HG02938 (cell line): ENCODE measurements around the gene RRAD.
"Not testable (repeated sequence)": the region's sequence is repeated elsewhere in the genome, so short reads cannot be mapped to it uniquely, and the experiment has no call there.

Experiments used
- ATAC-seq: cut with Tn5 transposase; IDR thresholded peaks from one replicate; pipeline ENCODE4 v1.9.1; 2021; ENCODE audit warnings: mild to moderate bottlenecking, moderate library complexity; ENCODE audit not compliant: unreplicated experiment

RRAD gene

GRCh38 chr16:66934839-66935313, 9.5 kb upstream of the RRAD start:
- ATAC-seq, result not testable (repeated sequence)

DNA sequence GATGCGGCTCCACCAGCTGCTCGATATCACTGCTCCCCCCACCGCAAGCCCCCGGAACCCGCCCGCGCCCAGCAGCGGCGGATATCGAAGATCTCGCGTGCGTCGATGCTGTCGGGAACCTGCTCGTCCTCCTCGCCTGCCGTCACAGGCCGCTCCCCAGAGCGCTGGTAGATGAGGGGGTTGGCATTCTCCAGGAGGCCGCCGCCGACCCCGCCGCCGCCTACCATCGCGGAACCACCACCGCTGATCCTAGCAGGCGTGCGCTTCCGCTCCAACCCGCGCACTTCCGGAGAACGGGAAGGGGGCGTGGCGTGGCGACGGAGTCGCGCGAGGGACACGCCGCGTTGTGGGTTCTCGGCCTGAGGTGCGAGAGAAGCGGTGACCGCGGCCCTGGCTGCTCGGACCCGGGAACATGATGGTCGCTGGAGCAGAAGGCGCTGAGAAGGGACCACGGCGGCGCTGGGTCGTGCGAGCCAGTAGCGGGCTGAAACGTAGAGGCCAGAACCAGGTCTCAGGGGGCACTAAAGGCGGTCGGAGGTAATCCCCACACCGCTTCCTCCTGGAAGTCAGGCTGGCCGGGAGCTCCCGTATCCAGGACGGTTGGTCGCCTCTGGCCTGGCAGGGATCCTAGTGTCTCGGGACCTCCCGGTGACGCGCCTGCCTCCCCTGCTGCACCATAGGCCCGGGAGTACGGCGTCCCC, 9.0 kb upstream of the RRAD start, which contains the start of gene CIAO2B:
CIAO2B (minus strand) TSS at position 265 of the 701 bp plus-strand sequence; CDS start at position 227, 38 bp downstream.
- peak; percentile 71 for ATAC-seq

- peak; percentile 6 for ATAC-seq
Observed at GRCh38 chr16:66933776-66934137, 8.4 kb upstream of the RRAD start.

- no peak for ATAC-seq
Observed at GRCh38 chr16:66932076-66932475, 6.7 kb upstream of the RRAD start.

DNA sequence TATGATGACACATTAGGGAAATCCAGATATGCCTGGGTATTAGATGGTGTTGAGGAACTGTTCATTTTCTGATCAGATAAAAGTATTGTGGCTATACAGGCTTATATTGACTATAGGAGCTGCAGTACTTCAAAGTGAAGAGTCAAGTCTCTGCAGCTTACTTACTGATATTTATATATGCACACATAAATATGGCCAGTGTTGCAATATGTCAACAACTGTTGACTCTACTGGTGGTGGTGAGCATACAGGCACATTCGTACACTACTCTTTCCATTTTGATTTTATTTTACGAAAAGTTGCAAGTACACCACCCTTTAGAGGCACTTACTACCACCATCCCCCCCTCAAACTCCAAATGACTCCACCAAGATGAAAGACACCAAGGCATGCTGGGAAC, 6.3 kb upstream of the RRAD start:
- ATAC-seq, result no peak

- ATAC-seq, result no peak
Observed at GRCh38 chr16:66930189-66930588, 4.9 kb upstream of the RRAD start.

DNA sequence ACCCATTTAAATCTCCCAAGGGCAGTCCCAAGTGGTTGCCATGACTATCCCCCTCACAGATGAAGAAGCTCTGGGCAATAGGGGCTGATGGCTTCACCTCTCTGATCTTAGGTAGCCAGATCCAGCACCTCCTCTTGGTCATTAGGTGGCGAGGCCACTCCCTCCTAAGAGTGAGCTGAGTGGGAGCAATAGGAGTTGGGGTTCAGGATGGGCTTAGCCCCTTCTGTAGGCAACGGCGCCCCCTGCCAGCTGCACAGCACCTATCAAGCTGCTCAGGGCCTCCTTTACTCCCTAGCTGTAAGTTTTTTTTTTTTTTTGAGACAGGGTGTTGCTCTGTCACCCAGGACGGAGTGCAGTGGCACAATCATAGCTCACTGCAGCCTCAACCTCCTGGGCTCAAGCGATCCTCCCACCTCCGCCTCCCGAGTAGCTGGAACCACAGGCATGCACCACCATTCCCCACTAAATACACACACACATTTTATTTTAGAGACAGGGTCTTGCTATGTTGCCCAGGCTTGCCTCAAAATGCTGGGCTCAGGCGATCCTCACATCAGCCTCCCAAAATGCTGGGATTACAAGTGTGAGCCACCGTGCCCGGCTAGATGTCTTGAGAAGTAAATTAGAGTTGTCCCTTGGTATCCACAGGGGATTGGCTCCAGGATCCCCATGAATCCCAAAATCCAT, 3.5 kb upstream of the RRAD start:
- no peak for ATAC-seq

GRCh38 chr16:66927918-66928649, 2.7 kb upstream of the RRAD start:
- no peak for ATAC-seq

- ATAC-seq, result no peak
Observed at GRCh38 chr16:66926961-66927436, 1.7 kb upstream of the RRAD start.

DNA sequence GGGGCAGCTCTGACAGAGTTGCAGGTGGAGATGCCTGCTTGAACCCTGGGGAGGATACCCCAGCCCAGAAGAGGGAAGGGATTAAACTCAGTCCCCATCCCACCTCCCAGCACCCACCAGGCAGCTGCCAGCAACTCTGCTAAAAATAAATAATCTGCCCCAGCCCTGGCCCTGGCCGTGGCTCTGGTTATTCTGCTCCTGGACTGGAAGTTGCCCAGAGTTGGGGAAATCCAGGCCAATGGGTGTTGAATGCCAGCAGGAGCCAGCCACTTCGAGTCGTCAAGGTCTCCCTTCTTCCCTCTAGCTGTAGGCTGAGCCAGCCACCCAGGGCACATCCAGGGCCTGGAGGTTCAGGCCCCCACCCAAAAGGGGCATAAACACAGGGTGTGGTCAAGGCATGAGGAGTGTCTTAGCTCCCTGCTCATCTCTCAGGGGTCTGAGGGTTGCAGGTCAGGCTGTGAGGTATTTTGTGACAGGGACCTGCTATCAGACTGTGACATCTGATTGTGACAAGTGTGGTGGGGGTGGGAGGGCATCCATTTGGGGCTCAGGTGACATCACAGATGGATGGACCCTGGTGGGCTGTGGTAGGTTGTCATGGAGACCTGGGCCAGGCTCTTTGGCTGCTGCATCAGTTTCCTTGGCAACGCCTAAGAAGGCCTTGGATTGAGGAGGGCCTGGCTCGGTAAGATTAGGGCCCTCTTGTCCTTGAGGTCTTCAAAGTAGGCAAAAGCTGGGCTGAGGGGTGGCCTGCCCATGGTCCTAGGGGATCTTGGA, 1.0 kb upstream of the RRAD start:
- no peak for ATAC-seq

DNA sequence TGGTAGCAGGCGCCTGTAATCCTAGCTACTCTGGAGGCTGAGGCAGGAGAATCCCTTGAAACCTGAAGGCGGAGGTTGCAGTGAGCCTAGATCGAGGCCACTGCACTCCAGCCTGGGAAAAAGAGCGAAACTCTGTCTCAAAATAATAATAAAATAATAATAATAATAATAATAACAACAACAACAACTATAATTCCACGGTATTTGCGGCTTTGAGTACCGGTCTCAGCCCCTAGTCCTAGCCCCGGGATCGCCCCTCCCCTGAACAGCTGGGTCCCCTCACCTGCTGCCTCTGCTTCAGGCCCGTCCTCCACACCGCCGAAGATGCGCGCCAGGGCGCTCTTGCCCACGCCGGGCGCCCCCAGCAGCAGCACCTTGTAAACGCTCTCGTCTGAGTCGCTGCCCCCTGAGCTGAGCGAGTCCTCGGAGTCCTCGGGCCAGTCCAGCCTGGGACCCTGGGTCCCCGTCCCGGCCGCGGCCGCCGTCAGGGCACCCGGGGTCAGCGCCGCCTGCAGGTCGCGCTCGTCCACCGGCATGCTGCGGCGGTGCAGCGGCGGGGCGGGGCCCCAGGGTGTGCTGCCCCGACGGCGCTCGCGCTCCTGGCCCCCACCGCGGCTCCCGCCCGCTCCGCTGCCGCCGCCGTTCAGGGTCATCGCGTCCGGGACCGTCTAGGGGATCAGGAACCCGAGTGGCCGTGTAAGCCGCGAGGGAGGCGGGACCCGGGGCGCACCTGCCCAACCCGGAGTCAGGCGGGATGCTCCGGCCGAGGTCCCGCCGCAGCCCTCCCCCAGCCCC, 611 bp downstream of the RRAD start:
- ATAC-seq, result no peak

GRCh38 chr16:66923866-66924265, 1.5 kb downstream of the RRAD start:
- no peak for ATAC-seq

- no peak for ATAC-seq
Observed at GRCh38 chr16:66923247-66923731, 2.0 kb downstream of the RRAD start.

GRCh38 chr16:66921729-66922450, 3.4 kb downstream of the RRAD start:
- no peak for ATAC-seq

DNA sequence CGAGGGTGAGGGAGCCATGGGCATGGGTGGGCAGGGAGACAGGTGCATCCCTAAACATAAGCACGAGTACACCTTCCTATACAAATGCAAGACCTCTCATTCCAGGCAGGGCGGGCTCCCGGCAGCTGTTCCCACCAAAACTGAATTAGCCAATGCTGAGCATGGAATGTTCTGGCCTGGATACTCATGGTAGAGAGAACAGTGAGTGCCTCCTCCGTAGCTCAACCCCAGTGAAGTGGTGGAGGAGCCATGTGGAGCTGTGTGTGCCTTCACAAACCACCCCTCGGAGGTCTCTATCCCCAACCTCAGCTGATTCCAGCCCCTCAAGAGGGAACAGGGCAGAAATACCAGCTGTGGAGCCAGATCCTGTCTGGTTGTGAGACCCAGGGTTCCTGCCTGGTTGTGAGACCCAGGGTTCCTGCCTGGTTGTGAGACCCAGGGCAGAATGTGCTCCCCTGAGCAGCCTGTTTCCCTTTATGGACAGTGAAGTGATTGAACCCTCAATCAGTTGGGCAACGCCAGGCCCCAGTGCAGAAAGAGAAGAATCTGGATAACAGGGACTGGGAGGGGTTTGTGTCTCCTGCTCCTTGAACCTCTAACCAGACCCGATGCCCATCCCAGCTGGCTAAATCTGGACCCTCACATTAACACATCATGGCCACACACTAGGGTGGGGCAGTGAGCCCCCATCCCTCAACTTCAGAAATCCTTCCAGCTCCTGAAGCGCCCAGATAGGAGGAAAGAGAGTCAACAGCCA, 4.2 kb downstream of the RRAD start:
- no peak for ATAC-seq

DNA sequence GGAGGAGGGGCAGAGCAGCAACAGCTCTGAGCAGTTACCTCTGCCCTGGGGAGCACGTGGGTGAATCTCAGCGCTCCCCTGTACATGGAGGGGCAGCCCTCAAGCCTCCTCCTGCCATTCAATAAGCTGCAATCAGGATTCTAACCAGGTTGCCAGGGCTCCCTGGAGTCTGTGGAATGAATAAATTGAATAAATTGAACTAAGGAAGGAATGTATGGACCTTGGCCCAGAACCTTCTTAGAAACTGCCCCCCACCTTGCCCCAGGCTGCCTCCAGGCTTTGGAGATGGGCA, 5.1 kb downstream of the RRAD start:
- no peak for ATAC-seq

GRCh38 chr16:66919569-66920298, 5.6 kb downstream of the RRAD start:
- ATAC-seq, result no peak
